Kidney tubule cell (primary cell): ENCODE results near the gene IKBIP.
"Not testable (repeated sequence)": the region's sequence is repeated elsewhere in the genome, so short reads cannot be mapped to it uniquely, and the experiment has no call there.

Experiments used
- DNase-seq: peaks from one replicate; pipeline ENCODE4 v3.0.0-alpha.2; 2018; ENCODE audit warnings: low spot score

The IKBIP gene

DNA sequence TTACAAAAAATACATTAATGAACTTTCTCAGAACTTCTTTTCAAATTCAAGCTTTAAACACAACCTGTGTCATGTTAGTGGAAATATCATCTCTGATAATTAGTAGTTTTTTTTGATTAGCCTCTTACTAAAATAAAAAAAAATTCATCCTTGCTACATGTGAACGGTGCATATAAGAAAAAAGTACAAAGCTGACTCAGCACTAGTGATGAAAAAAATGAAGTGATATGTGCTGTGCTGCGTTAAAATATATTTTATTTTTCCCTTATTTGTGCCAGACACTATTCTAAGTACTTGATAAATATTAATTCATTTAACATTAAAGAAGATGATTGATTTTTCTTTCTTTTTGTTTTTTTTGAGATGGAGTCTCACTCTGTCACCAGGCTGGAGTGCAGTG is 7.5 kb downstream of the IKBIP start:
- DNase-seq: no peak

DNA sequence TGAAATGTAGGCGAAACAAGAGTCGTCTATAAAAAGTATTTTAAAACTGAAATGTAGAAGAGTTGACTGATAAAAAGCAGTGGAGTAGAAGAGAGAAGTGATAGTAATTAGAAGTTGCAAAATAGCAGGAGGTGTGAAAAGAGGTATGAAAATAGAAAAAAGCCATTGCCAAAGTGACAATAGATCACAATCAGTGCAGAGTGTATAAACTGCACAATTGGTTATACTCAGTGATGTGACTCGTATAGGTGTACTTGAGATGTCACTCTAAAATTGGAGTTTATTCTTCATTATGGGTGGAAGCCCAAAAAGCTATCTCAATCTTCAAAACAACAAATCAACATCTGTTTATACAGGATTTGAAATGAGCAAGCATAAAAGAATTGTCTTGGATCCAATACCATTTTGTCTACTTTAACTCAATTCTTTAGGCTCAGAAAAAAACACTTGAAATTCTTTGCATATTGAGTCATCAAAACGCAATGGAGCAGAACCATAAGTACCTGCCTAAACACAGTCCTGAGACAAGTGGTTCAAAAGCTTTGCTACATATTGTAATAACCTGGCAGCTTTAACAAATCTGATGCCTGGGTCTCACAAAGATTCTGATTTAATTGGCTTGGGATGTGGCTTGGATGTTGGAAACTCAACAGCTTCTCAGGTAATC is 8.8 kb downstream of the IKBIP start:
- peak; percentile 87 for DNase-seq

DNA sequence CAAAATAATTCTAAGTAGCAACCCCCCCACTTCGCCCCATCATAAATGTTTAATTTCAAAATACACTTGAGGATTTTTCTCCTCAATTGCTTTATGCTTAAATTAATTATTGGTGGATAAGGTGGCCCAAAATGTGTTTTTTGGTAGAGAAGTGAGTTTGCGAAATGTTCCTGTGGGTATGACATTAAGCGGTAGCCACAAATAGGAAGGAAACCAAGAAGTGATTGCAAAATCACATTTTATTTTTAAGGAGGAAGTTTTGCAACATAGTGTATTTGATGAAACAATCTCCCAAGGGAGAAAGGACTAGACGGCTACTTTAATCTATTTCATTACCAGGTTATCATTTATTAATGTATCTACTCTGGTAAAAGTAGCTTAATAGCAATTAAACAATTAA is 25.6 kb downstream of the IKBIP start:
- DNase-seq: no peak

DNA sequence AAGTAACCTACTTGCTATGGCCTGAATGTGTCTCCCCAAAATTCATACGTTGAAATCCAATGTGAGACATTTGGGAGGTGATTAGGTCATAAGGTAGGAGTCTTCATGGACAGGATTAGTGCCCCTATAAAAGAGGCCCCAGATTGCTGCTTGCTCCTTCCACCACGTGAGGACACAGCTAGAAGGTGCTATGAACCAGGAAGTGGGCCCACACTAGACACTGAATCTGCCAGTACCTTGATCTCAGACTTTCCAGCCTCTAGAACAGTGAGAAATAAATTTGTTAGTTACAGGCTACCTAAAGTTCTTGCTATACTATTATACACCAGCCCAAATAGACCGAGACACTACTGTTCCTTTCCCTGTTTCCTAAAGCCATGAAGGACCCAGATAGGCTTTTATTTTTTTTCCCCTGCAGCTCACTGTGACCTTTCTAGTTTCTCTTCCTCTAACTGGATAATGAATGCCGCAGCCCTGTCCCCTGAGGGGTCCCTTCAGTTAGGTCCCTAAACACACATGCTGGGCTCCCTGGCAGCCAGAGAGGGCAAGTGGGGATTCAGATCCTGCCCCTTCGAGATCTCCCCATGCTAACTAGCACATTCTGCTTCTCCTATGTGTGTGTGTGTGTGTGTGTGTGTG is 31.8 kb downstream of the IKBIP start:
- no peak for DNase-seq

DNA sequence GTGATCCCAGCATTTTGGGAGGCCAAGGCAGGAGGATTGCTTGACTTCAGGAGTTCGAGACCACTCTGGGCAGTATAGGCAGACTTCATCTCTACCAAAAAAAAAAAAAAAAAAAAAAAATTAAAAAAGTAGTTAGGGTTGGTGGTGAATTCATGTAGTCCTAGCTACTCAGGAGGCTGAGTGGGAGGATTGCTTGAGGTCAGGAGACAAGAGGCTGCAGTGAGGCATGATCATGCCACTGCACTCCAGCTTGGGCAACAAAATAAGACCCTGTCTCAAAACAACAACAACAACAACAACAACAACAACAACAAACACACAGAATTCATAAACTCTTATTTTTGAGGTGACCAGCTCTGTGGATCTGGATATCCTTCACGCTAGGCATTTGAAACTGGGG is 34.0 kb downstream of the IKBIP start:
- DNase-seq: no peak

DNA sequence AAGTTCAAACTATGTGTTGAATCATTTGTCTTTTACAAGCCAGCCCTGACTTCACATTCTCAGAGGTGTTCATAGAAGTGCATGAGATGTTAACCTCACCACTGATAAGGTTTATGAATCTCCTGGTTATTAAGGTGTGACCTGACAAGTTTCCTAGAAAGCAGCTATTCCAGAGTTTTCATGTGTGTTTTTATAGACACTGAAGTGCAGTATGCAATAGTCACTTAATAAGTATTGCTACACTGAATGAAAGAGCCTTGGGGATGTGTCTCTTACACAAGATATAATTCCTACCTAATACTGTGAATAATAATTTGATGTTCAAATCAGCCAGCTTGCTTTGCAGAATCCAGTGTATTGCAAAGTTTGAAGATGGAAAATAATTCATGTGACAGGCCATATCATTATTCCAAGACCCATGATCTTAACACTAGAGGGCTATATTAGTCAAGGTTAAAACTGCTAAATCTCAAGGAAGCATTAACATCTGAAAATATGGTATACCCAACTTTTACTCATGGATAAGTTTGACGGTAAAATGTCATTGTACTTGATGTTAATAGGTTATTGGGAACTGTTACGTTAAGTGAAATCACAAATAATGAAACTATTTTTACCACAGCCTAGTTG is 38.1 kb downstream of the IKBIP start:
- DNase-seq: no peak

DNA sequence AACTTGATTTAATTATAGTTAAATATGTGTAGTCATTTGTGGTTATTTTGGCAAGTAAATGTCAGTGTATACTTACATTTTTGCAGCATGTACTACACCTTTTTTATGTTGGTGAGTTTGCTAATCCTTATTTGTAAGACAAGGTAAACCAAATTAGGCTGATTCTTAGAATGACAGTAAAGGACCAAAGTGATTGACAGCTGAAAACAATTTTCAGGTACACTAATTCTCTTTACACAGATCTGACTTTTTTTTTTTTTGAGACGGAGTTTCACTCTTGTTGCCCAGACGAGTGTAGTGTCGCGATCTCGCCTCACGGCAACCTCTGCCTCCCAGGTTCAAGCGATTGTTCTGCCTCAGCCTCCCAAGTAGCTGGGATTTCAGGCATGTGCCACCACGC is 42.7 kb downstream of the IKBIP start:
- DNase-seq: no peak

DNA sequence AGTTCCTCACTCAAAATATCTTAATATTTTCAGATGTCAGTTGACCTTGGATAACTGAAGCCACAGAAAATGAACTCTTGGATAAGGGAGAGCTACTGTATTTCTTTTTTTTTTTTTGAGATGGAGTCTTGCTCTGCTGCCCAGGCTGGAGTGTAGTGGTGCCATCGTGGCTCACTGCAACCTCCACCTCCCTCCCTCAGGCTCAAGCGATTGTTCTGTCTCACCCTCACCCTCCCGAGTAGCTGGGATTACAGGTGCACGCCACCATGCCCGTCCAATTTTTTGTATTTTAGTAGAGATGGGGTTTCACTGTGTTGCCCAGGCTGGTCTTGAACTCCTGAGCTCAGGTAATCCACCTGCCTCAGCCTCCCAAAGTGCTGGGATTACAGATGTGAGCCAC is 47.3 kb downstream of the IKBIP start:
- not testable (repeated sequence) for DNase-seq

DNA sequence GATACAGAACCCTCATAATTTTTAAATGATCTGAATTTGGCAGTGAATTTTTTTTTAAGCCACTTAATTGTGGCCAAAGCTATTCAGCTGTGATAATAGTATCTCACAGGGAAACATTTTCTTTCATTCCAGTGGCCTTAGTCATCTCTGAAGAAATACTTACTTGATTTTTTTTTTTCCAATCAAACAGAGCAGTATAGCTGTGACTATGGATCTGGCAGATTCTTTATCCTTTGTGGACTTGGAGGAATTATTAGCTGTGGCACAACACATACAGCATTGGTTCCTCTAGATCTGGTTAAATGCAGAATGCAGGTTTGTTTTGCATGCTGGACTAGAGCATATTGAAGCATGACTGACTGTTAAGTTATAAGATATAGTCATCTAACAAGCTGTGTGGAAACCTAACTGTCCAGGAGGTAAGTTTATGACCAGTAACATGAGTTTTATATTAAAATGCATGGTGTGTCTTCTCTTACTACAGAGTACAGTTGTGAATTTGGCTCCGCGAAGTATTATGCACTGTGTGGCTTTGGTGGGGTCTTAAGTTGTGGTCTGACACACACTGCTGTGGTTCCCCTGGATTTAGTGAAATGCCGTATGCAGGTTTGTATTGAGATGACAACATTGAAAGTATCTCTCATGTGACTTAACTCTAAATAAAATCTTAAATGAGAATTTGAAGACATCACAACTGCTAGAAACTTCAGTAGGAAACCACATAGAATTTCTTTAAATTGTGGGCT is 49.2 kb downstream of the IKBIP start:
- peak; percentile 76 for DNase-seq

DNA sequence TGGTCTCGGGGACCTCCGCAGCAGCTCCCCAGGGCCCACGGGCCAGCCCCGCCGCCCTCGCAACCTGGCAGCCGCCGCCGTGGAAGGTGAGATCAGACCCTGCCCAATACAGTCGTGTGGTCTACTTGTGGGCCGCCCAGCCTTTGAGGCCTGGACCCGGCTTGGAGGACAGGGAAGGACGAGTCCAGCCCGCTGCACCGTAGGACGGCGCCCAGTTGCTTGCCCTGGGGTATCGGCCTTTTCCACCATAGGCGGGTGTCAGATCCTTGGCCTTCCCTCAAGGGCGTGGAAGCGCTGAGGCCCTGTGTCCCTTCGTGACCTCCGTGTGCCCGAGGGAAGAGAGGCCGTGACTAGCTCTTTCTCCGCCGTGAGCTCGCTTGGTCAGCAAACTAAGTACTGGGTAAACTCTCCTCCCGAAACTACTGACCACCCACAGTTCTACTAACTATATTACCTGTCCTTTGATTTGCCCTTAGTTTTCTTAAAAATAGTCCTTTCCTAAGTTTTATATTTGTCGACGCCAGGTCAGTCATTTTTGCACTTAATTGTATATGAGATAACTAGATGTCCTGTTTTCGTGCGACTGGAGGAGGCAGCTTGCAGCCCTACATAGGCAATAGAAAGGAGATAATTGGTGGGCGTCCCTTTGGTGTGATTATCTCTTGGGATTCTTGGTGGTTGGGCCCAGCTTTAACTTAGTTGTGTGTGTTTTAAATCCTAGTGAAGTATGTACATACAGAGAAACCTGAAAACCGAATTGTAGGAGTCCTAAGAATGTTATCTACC is 50.3 kb downstream of the IKBIP start:
- peak; percentile 35 for DNase-seq

DNA sequence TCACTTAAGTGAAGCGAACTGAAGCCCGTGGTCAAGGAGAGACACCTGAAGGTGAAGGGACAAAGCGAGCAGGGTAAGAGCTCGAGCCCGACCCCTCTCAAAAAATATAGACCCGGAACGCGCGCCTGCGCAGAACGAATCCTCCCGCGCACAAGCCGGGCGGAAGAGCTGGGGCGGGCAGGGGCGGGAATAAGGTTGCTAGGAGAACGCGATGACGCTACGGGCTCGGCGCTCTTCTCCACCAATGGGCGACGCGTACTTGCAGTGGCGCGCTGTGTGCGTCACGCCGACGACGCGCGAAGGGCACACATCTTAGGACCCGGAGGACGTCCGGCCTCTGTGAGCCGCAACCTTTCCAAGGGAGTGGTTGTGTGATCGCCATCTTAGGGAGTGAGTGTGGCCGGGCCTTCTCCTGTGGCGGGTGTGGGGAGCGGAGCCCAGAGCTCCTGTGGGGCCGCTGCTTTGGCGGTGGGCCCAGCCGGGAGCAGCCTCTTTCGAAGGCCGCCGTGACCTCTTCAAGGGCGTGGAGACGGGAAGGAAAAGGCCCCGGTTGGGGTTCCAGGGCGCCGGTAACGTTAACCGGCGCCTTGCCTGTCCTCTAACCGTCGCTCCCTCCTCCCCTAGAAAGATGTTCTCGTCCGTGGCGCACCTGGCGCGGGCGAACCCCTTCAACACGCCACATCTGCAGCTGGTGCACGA is 51.1 kb downstream of the IKBIP start, which contains the start of gene SLC25A3:
TSS of gene SLC25A3 (plus strand) at position 336 of the 699 bp plus-strand sequence. CDS start at position 629, 293 bp downstream.
- DNase-seq: peak; percentile 99

DNA sequence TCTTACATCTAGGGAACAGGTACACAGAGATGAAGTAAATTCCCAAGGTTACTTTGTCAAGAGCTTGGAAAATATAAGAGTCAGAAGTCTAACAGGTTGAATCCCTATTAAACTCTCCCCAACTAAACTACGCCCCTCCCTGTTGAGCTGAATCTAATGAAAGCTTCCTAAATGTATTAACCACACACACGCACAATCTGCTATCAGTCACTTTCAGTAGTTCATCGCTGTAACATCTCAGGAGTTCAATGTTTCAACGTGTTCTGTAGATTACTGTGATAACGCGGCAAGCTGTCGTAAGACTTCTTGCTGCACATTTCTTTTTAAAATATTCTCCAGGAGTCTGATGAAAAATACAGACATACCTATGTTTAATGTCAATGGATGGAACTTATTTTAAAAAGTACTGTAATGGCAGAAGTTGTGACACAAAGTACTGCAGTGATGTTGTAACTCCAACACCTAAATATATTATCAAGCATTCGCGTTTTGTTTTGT is 51.7 kb downstream of the IKBIP start:
- DNase-seq: no peak

DNA sequence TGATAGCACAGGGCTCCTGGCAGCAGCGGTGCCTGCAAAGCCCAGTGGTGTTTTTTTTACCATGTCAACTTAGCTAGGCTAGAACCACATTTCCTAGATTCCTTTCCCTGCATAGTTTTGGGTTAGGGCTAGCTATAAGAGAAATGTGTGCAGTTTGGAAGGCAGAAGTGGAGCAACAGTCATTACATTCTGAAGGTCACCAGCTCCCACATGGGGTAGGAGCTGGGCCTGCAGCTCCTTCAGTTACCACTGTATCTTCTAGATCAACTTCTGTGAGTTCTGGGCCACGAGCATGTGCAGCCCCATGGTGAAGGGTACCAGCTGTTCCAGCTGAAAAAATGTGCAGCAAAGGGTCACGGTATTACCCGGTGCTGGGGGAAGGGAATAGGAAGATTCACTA is 53.4 kb downstream of the IKBIP start:
- DNase-seq: no peak

DNA sequence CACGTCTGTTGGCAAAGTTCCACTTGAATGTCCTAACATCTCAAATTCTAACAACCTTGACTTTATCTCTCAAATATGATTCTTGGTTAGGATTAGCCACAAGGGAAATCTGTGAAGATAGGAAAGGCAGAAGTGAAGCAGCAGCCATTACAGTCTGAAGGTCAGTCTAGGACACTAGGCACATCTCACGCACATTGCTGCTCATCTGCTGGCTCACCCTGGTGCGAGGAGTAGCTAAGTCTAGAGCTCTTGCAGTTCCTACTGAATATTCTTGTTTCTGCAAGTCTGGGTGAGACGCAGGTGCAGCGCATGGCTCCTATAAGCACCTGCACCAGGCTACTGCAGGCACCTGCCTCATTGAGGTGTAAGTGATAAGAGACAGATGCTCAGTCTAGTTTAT is 57.5 kb downstream of the IKBIP start:
- DNase-seq: no peak

DNA sequence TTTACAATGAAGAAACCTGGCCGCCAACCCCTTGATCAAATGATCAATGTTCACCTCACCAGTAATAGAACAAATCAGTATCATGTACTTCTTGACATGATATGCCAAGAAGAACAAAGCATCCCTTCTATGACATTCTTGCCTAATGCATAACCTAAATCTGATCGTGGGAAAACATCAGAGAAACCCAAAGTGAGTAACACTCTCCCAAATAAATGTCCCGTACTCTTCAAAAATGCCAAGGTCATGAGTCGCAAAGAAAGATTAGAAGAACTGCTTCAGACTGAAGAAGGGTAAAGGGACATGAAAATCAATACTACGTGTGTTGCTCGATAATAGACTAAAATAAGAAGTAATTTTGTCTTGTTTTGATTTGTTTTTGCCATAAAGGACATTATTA is 62.5 kb downstream of the IKBIP start:
- no peak for DNase-seq

DNA sequence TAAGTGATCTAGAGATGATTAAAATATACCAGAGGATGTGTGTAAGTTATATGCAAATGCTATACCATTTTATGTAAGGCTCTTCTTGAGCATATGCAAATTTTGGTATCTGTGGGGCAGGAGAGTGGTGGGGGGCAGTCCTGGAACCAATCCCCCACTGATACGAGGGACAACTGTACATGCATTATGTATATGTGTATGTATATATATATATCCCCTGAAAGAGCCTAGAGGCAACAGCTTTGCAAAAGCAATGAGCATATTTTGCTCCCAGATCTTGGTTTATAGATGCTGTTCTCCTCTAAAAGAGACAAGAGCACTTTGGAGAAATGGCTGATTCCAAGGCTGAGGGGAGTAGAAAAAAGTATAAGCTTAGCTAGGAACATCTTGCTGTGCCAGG is 63.5 kb downstream of the IKBIP start:
- DNase-seq: no peak

DNA sequence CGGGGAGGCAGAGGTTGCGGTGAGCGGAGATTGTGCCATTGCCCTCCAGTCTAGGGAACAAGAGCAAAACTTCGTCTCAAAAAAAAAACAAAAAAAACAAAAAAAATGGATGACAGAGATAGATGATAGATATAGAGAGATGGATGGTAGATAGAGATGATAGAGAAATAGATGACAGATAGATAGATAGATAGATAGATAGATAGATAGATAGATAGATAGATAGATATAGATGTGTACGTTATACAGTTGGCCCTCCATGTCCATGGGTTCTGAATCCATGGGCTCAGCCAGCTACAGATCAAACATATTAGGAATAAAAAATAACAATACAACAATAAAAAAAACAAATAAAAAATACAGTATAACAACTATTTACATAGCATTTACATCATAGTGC is 63.9 kb downstream of the IKBIP start:
- no peak for DNase-seq

DNA sequence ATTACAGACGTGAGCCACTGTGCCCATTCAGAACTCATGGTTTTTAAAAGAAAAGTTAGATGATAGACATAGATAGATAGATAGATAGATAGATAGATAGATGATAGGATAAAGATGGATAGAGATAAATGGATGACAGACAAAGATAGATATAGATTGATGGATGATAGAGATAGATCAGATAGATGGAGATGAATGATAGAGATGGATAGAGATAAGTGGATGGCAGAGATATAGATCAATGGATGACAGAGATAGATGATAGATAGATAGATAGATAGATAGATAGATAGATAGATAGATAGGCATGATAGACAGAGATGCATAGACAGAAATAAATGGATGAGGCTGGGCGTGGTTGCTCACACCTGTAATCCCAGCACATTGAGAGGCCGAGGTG is 64.8 kb downstream of the IKBIP start:
- DNase-seq: no peak

DNA sequence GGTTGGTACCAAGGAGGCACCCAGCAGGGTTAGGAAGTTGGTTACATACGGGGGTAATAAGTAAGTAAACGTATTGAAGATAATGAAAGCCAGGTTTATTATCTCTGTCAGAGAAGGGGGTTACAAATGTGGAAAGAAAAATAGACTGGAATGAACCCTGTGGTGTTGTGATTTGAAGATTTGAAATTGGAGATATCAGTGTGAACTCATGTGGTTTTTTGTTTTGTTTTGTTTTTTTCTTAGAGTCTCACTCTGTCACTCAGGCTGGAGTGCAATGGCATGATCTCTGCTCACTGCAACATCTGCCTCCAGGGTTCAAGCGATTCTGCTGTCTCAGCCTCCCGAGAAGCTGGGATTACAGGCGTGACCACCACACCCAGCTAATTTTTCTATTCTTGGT is 65.2 kb downstream of the IKBIP start:
- no peak for DNase-seq

DNA sequence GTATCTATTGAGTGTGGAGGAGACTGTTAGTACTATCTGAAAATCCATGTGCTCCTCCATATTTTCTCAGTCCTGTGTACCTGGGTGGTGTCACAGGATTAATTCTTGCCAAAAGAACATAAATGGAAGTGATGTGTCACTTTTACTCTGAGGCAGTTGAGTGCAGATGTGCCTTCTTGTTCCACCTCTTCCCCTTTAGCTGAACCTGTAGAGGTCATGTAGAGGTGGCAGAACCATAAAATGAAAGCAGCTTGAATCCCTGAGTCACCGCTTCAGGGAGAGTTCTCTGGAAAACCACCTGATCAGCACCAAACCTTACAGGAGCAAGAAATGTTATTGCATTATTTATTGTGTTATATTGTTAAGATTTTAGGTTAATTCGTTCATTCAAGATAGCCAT is 65.8 kb downstream of the IKBIP start:
- peak; percentile 66 for DNase-seq

DNA sequence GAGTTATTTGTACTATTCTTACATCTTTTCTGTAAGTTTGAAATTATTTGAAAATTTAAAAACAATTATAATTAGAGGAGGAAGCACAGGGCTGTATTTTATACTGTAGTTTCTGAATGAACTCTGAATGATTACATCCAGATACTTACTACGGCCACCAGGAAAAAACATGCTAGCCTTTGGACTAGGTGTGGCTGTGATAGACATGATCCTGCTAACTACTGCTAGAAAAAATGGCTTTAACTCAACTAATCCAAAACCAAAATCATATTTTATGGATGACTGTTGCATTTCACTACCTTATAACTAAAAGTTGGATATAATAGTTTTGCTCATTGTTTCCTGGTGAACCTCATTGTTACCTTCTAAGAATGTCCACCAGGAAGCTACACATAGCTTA is 66.2 kb downstream of the IKBIP start:
- DNase-seq: no peak
